ENCODE data around the gene SMAD3. TPM values are rescaled to one million over a fixed set of nuclear protein-coding genes. Genes with fewer than 3 reads are reported as not detected.
"Not testable (repeated sequence)": the region's sequence is repeated elsewhere in the genome, so short reads cannot be mapped to it uniquely, and the experiment has no call there.

The SMAD3 gene
- total RNA-seq, 1 donor from 2014 or later = 17.1 TPM

- DNase-seq (ENCODE audit: low spot score) (no peak), ATAC-seq (peak; percentile 10)
Observed at GRCh38 chr15:67107014-67107812, 41.8 kb downstream of the SMAD3 start.

GRCh38 chr15:67108122-67108961 is 42.9 kb downstream of the SMAD3 start:
- ATAC-seq (peak; percentile 45), DNase-seq (ENCODE audit: low spot score) (no peak)

GRCh38 chr15:67109141-67110034 is 44.0 kb downstream of the SMAD3 start:
- DNase-seq (ENCODE audit: low spot score) = peak; percentile 61
- ATAC-seq = peak; percentile 62

GRCh38 chr15:67110361-67110781 is 45.0 kb downstream of the SMAD3 start:
- ATAC-seq (no peak), DNase-seq (ENCODE audit: low spot score) (no peak)

- ATAC-seq (no peak), DNase-seq (ENCODE audit: low spot score) (no peak)
Observed at GRCh38 chr15:67110958-67111864, 45.8 kb downstream of the SMAD3 start.

GRCh38 chr15:67114046-67114445 is 48.6 kb downstream of the SMAD3 start:
- ATAC-seq = no peak
- no peak for DNase-seq (ENCODE audit: low spot score)

- no peak for ATAC-seq
- DNase-seq (ENCODE audit: low spot score) = no peak
Observed at GRCh38 chr15:67114846-67115585, 49.6 kb downstream of the SMAD3 start.

GRCh38 chr15:67115586-67115969 is 50.2 kb downstream of the SMAD3 start:
- ATAC-seq (no peak), DNase-seq (ENCODE audit: low spot score) (no peak)

GRCh38 chr15:67116742-67117141 is 51.3 kb downstream of the SMAD3 start:
- ATAC-seq = peak; percentile 44
- no peak for DNase-seq (ENCODE audit: low spot score)

GRCh38 chr15:67117370-67117769 is 52.0 kb downstream of the SMAD3 start:
- ATAC-seq (peak; percentile 4), DNase-seq (ENCODE audit: low spot score) (no peak)

- ATAC-seq (no peak), DNase-seq (ENCODE audit: low spot score) (no peak)
Observed at GRCh38 chr15:67118808-67119207, 53.4 kb downstream of the SMAD3 start.

- ATAC-seq (peak; percentile 17), DNase-seq (ENCODE audit: low spot score) (no peak)
Observed at GRCh38 chr15:67119238-67119846, 53.9 kb downstream of the SMAD3 start.

- peak; percentile 27 for ATAC-seq
- no peak for DNase-seq (ENCODE audit: low spot score)
Observed at GRCh38 chr15:67120009-67120838, 54.8 kb downstream of the SMAD3 start.

- peak; percentile 60 for DNase-seq (ENCODE audit: low spot score)
Observed at GRCh38 chr15:67120839-67121643, 55.6 kb downstream of the SMAD3 start.

GRCh38 chr15:67121644-67122605 is 56.5 kb downstream of the SMAD3 start:
- DNase-seq (ENCODE audit: low spot score) (no peak), ATAC-seq (no peak)

More at GRCh38 chr15:67120839-67121643, 55.6 kb downstream of the SMAD3 start:
- ATAC-seq = peak; percentile 43

GRCh38 chr15:67122816-67123215 is 57.4 kb downstream of the SMAD3 start:
- not testable (repeated sequence) for DNase-seq (ENCODE audit: low spot score); ATAC-seq
